ENCODE results near the gene ELL.

- TF ChIP-seq, protein P1, sequence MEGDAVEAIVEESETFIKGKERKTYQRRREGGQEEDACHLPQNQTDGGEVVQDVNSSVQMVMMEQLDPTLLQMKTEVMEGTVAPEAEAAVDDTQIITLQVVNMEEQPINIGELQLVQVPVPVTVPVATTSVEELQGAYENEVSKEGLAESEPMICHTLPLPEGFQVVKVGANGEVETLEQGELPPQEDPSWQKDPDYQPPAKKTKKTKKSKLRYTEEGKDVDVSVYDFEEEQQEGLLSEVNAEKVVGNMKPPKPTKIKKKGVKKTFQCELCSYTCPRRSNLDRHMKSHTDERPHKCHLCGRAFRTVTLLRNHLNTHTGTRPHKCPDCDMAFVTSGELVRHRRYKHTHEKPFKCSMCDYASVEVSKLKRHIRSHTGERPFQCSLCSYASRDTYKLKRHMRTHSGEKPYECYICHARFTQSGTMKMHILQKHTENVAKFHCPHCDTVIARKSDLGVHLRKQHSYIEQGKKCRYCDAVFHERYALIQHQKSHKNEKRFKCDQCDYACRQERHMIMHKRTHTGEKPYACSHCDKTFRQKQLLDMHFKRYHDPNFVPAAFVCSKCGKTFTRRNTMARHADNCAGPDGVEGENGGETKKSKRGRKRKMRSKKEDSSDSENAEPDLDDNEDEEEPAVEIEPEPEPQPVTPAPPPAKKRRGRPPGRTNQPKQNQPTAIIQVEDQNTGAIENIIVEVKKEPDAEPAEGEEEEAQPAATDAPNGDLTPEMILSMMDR (conservative IDR thresholded peaks at IDR 0.05), result peak; percentile 55
- no peak for TF ChIP-seq EZH2 (IDR thresholded peaks at IDR 0.05; ENCODE audit: low read depth)
Measured at GRCh38 chr19:18401580-18402112, 120.2 kb downstream of the ELL start.
